Adrenal gland (tissue), 12 donors: ENCODE data around the gene GLIS1. TPM values are rescaled to one million over a fixed set of nuclear protein-coding genes. Genes with fewer than 3 reads are reported as not detected.

Source experiments
- DNase-seq, 7 donors: peaks; one replicate each; pipeline ENCODE4 v3.0.0-alpha.2; 2019 to 2020
- H3K27ac ChIP-seq, 5 donors: fragments of 200-600 bp; sonication (generic) in 4 of 5; 1 replicate in 3 of 5; 2 replicates in 2 of 5; pipeline versions ENCODE4 v1.5.1 to v1.8.0; 2016 to 2020; ENCODE audit warnings: mild to moderate bottlenecking in 1 of 5
- H3K27me3 ChIP-seq: fragments of 200-600 bp; 2 replicates; pipeline ENCODE4 v1.8.0; 2021
- H3K36me3 ChIP-seq, 2 donors: fragments of 200-600 bp; replicated peaks in 1 of 2; 1 replicate in 1 of 2; 2 replicates in 1 of 2; pipeline versions ENCODE4 v1.5.1 to v1.8.0; 2018 to 2022
- H3K4me1 ChIP-seq, 2 donors: fragments of 200-600 bp; replicated peaks in 1 of 2; 1 replicate in 1 of 2; 2 replicates in 1 of 2; pipeline versions ENCODE4 v1.5.1 to v1.8.0; 2018 to 2021
- H3K4me3 ChIP-seq, 4 donors: fragments of 200-600 bp; sonication (generic) in 3 of 4; one replicate each; pipeline ENCODE4 v1.5.1; 2016 to 2018
- H3K9me3 ChIP-seq, 3 donors: fragments of 200-600 bp; sonication (generic) in 1 of 3; replicated peaks in 1 of 3; 1 replicate in 2 of 3; 2 replicates in 1 of 3; pipeline versions ENCODE4 v1.5.1 to v1.8.0; 2016 to 2021
- POLR2A ChIP-seq, 2 donors: fragments of 450-650 bp; IDR thresholded peaks; one replicate each; pipeline ENCODE4 v1.6.1; 2017; ENCODE audit warnings: antibody characterized with exemption in 2 of 2, mild to moderate bottlenecking in 2 of 2, moderate library complexity in 1 of 2
- WGBS, 4 donors: extraction: QIAGEN DNeasy Blood & Tissue Kit in 2 of 4; methylation state at CpG; one replicate each; pipeline versions ENCODE4 v1.1.5 to v1.1.7; 2013 to 2017; 5-methylcytosine and 5-hydroxymethylcytosine counted together
- intact Hi-C, 2 donors: fragments of 100-400 bp; cut with DNase I; formaldehyde crosslinking; loops; one replicate each; pipeline versions ENCODE4 v1.14.1 to v1.15.0; 2022 to 2023
- polyA plus RNA-seq, 3 donors: library from polyadenylated mRNA; stranded (reverse); fragments of 200-250 nt in 2 of 3; fragments of 350-450 nt in 1 of 3; fragmentation: Illumina TruSeq in 1 of 3; extraction: RNeasy Lipid Tissue Mini Kit (QIAGEN cat#74804) in 1 of 3; gene quantifications; one replicate each; pipeline ENCODE4 v1.2.3, GENCODE V29; 2013 to 2014
- total RNA-seq, 9 donors: library from RNA; depleted of rRNA in 4 of 9; stranded (reverse); fragments of >200 nt in 4 of 9; fragments of 120-200 nt in 1 of 9; fragmentation: NEBNext Ultra II Directional in 1 of 9; extraction: Animal tissue kit (Norgen Biotek cat#: 25700) in 1 of 9; gene quantifications; one replicate each; pipeline versions ENCODE4 v1.1.0 to v1.2.4, GENCODE V29; 2013 to 2023
- TF ChIP-seq, protein P1 (sequence below), 6 experiments: fragments of 450-650 bp in 4 of 6; fragments of 200-600 bp in 2 of 6; sonication (generic) in 1 of 6; IDR thresholded peaks; 1 replicate in 5 of 6; 2 replicates in 1 of 6; pipeline versions ENCODE4 v1.5.1 to v1.8.0; 2016 to 2021; ENCODE audit warnings: antibody characterized with exemption in 6 of 6, mild to moderate bottlenecking in 2 of 6, moderate library complexity in 1 of 6
- donor health status: healthy with polysubstance abuse.
- donor health status: Bipolar disorder and iron deficiency.
- donor health status: DM: yes; HTN: yes; CAD: no.
- donor health status: DM: no; HTN: no; CAD: no.
- donor health status: DM: no; HTN: no; CAD: no.
- donor health status: DM: yes; HTN: yes; CAD: no.

GLIS1 gene
- total and polyA plus RNA-seq, 12 donors, result 0.08 to 0.37 (median 0.14) TPM; not detected in 6

GRCh38 chr1:53470584-53470983 is 268.4 kb downstream of the GLIS1 start:
- TF ChIP-seq, protein P1, sequence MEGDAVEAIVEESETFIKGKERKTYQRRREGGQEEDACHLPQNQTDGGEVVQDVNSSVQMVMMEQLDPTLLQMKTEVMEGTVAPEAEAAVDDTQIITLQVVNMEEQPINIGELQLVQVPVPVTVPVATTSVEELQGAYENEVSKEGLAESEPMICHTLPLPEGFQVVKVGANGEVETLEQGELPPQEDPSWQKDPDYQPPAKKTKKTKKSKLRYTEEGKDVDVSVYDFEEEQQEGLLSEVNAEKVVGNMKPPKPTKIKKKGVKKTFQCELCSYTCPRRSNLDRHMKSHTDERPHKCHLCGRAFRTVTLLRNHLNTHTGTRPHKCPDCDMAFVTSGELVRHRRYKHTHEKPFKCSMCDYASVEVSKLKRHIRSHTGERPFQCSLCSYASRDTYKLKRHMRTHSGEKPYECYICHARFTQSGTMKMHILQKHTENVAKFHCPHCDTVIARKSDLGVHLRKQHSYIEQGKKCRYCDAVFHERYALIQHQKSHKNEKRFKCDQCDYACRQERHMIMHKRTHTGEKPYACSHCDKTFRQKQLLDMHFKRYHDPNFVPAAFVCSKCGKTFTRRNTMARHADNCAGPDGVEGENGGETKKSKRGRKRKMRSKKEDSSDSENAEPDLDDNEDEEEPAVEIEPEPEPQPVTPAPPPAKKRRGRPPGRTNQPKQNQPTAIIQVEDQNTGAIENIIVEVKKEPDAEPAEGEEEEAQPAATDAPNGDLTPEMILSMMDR (IDR thresholded peaks at IDR 0.05), result no peak
- no peak for TF ChIP-seq POLR2A (IDR thresholded peaks at IDR 0.05)
- DNase-seq, result peak in 1 of 7 donors; percentile 40
- WGBS, 4 donors, result 77 to 82% (median 78%) methylated on average over 14 to 19 of the region's 19 CpGs
- Histone ChIP-seq H3K4me3 (no peak overlapping the region), H3K4me1 (no peaks in the 10 kb centered on the region), H3K27ac (no peak overlapping the region), H3K9me3 (no peaks in the 10 kb centered on the region), H3K36me3 (no peaks in the 10 kb centered on the region), H3K27me3 (no peaks in the 10 kb centered on the region)
- intact Hi-C loops, result no loop called here

GRCh38 chr1:53470155-53470554 is 268.8 kb downstream of the GLIS1 start:
- intact Hi-C loops, result no loop called here
- H3K4me3 ChIP-seq, result no peak overlapping the region
- peak in 6 of 7 donors; percentile 30 to 60 (median 40) for DNase-seq
- TF ChIP-seq, protein P1 (IDR thresholded peaks at IDR 0.05), result peak in 5 of 6 experiments; percentile 9 to 43 (median 32)
- no peak for TF ChIP-seq POLR2A (IDR thresholded peaks at IDR 0.05)
- H3K4me1 ChIP-seq, result no peaks in the 10 kb centered on the region
- H3K27me3 ChIP-seq, result no peaks in the 10 kb centered on the region
- H3K36me3 ChIP-seq, result no peaks in the 10 kb centered on the region
- 43 to 51% (median 44%) methylated on average over 11 to 28 of the region's 28 CpGs for WGBS, 4 donors
- no peak overlapping the region for H3K27ac ChIP-seq
- H3K9me3 ChIP-seq, result no peaks in the 10 kb centered on the region

DNA sequence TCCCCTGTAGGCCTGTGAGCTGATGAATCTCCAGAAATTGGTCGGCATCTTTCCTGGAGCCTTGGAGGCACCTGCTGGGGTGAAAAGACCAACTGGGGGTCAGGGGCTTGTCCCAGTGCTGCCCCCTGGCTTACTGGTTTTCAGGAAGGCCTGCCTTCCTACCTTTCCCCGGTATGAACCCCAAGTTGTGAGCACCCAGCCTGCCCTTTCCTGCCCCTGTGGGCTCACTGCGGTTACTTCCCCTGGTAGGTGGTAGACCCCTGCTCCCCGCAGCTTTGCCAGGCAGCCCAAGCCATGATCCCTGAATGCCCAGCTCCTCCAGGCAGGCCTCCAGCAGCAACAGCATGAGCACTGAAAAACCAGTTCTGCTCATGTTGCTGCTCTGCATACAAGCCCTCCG is 269.6 kb downstream of the GLIS1 start:
- H3K27me3 ChIP-seq, result no peaks in the 10 kb centered on the region
- no peaks in the 10 kb centered on the region for H3K9me3 ChIP-seq
- TF ChIP-seq, protein P1 (IDR thresholded peaks at IDR 0.05), result no peak
- TF ChIP-seq POLR2A (IDR thresholded peaks at IDR 0.05), result no peak
- no peaks in the 10 kb centered on the region for H3K36me3 ChIP-seq
- peak in 1 of 7 donors; percentile 20 for DNase-seq
- no peak overlapping the region for H3K4me3 ChIP-seq
- intact Hi-C loops, result loop anchor here in 1 of 2 donors (10.0 kb wide), 1 partner anchor 215 kb away; no protein-coding TSS in a partner anchor
- no peak overlapping the region for H3K27ac ChIP-seq
- no peaks in the 10 kb centered on the region for H3K4me1 ChIP-seq
- WGBS, 4 donors, result 90 to 95% (median 94%) methylated on average over 2 to 5 of the region's 5 CpGs

- no peak for DNase-seq
- 93 to 100% (median 97%) methylated on average over 2 of the region's 2 CpGs for WGBS, 4 donors
Measured at GRCh38 chr1:53468374-53468773, 270.6 kb downstream of the GLIS1 start.

More at GRCh38 chr1:53468374-53468773, 270.6 kb downstream of the GLIS1 start:
- no peaks in the 10 kb centered on the region for H3K27me3 ChIP-seq
- no peak overlapping the region for H3K4me3 ChIP-seq
- no peak overlapping the region for H3K27ac ChIP-seq
- H3K9me3 ChIP-seq, result no peaks in the 10 kb centered on the region
- no peaks in the 10 kb centered on the region for H3K36me3 ChIP-seq
- no peaks in the 10 kb centered on the region for H3K4me1 ChIP-seq
- TF ChIP-seq, protein P1 (IDR thresholded peaks at IDR 0.05), result no peak
- TF ChIP-seq POLR2A (IDR thresholded peaks at IDR 0.05), result no peak
- intact Hi-C loops, result loop anchor here in 1 of 2 donors (10.0 kb wide), 1 partner anchor 216 kb away; no protein-coding TSS in a partner anchor
